NOMO-1 treated with dmso at 0.1 percent for 144 hours (cell line): ENCODE measurements around the gene IFIT2.
"Not testable (repeated sequence)": the region's sequence is repeated elsewhere in the genome, so short reads cannot be mapped to it uniquely, and the experiment has no call there.

Experiments used
- DNase-seq: peaks from one replicate; lab custom pipeline; 2025; ENCODE audit not compliant: unreplicated experiment; lab: John Stamatoyannopoulos, UW

The IFIT2 gene, protein sequence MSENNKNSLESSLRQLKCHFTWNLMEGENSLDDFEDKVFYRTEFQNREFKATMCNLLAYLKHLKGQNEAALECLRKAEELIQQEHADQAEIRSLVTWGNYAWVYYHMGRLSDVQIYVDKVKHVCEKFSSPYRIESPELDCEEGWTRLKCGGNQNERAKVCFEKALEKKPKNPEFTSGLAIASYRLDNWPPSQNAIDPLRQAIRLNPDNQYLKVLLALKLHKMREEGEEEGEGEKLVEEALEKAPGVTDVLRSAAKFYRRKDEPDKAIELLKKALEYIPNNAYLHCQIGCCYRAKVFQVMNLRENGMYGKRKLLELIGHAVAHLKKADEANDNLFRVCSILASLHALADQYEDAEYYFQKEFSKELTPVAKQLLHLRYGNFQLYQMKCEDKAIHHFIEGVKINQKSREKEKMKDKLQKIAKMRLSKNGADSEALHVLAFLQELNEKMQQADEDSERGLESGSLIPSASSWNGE

DNA sequence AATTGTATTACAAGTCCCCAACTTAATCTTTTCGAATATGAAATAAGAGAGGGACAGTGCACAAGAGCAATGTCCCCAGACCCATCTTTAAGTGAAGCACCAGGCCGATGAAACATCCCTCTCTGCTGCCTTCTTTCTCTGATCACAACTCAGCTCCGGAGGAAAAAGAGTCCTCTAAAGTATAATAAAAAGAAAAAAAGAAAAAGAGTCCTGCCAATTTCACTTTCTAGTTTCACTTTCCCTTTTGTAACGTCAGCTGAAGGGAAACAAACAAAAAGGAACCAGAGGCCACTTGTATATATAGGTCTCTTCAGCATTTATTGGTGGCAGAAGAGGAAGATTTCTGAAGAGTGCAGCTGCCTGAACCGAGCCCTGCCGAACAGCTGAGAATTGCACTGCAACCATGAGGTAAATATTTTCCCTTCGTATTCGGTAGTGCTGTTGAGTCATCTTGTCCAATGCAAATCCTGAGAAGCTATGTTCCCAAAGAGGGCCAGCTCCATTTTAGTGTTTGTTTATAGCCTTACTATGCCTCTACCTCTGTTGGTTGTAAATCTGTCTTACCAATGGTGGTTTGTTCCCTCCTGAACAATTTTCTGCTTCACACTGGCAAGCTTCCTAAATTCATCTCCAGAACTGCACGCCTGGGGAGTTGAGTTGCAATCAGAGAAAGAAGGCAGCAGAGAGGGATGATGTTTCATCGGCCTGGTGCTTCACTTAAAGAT, at the start of gene IFIT2:
IFIT2 (plus strand) TSS at position 326 of the 725 bp plus-strand sequence; CDS start at position 404, 78 bp downstream.
- DNase-seq = peak; percentile 77

GRCh38 chr10:89252225-89252585, 49.6 kb upstream of the IFIT2 start:
- DNase-seq = no peak

GRCh38 chr10:89255091-89255579, 46.7 kb upstream of the IFIT2 start:
- not testable (repeated sequence) for DNase-seq

DNA sequence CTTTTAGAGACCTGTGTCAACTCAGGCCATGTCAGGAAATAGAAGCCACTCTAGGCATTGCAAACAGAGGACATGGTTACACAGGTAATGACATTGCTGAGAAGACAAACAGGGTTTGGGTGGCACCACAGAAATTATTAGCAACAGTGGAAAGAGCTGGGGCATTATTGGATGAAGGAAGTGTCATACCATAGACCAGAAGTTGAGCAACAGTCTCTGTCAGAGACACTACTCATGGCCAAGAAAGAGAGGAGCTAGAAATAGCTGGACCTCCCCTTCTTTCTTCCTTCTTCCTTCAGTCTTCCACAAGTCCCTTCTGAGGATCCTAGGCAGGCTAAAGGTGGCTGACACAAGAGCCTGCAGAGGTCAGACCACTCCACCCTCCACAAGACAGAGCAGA, 46.1 kb upstream of the IFIT2 start:
- DNase-seq = peak; percentile 28

- peak; percentile 44 for DNase-seq
Observed at GRCh38 chr10:89256340-89256739, 45.5 kb upstream of the IFIT2 start.

GRCh38 chr10:89256962-89257361, 44.9 kb upstream of the IFIT2 start:
- DNase-seq = no peak

GRCh38 chr10:89257581-89257980, 44.3 kb upstream of the IFIT2 start:
- DNase-seq = no peak

DNA sequence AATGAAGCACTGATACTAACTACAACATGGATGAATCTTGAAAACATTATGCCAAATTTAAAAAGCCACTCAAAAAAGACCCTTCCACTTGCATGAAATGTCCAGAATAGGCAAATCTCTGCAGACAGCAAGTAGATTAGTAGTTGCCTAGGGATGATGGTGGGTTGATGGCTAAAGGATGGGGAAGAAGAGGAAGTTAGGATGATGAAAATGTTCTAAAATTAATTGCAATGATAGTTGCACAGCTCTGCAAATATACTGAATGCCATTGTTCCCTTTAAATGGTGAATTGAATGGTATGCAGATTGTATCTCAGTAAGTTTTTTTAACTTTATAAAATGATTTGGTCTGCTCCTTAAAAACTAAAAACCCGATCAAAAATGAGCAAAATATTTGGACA, 43.0 kb upstream of the IFIT2 start:
- peak; percentile 4 for DNase-seq

GRCh38 chr10:89262086-89263051, 39.5 kb upstream of the IFIT2 start:
- DNase-seq = no peak

DNA sequence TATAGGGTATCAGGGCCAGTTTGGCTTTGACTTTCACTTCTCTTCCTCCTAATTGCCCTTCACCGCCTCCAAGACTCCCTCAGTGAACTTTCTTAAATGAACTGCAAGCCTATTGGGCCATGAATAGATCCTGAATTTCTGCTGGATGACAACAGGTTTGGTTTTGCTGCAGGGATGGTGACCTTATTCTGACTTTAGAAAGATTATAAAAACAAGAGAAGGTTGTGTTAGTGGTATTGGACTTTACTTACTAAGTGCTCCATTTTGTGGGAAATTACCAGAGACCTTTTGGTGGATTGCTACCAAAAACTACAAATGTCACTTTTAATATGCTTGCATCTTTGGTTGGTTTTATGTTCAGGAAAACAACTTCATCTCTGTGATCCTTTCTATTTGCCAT, 38.8 kb upstream of the IFIT2 start:
- DNase-seq = no peak

DNA sequence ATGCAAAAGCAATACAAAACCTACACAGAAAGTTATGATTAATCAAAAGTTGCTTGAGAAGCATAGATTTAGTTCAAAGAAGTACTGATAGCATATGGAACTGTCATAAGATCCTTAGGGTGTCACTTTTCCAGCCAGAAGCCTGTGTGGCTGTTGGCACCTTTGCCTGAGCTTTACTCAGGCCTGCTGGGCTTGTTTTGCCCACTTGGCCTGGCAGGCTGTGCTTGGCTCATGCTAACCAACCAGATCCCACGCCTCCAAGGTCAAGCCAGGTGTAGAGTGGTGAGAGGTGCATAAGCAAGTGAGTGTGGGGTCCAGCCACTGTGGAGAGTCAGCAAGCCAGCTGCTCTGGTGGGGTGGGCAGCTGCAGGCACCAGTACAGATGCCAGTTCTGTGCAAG, 38.3 kb upstream of the IFIT2 start:
- DNase-seq = no peak

DNA sequence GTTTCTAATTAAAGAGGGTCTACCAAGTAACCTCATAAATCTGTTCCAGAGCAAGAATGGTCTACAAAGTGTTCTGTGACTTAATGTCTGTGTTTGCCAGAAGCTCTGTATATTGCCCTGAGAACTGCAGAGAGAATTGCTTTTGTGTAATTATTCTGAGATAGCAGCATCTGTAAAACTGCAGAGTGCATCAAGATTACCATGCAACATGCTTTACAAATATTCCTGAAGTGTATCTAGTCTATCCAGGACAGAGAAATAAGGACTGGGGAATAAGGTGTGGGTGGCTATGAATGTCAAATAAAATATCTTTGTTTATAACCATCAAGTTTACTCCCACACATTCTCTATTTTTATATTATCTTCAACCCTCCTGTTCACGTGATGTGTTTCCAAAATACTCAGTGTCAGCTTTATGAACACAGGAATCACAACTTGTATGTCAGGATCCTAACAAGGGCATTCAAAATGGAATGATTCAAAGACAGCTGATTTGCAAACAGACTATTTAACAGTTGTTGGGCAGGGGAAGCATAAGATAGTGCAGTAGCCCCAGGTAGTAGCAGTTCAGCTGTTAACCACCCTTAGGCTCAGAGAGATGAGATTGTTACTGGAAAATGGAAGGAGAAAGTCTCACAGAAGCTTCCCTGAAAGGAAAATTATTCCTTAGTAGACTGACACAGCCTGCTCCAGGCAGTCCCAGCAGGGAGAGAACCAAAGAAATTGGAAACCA, 35.0 kb upstream of the IFIT2 start:
- no peak for DNase-seq

DNA sequence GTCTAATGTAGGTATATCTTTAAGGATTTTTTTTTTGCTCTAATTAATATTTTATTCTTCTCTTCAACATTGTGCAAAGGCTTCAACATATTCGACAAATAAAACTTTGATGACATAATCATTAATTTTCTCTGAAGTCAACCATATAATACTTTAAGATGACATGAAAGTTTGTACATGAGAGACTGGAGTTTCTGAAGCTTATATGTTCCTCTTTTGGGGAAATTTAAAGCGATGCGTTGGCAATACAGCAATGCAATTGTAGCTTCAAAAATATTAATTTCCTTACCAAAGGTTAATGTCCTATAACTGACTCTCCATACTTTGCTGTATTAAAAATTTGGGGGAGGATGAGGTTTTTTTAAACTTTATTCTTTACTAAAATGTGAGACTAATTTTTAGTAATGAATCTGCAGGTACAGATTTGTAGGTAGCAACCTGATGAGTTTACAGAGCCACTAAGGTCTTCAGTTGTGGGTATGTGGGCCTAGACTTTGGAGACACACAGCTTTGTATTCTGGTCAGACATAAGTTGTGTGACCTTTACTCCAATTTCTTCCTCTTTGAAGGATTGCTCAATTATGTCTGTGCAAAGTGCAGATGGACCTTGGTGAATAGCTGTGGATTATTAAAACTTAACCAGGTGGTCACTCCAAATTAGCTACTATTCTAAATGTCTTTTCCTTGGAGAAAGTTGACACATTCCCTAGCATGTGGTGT, 32.3 kb upstream of the IFIT2 start:
- no peak for DNase-seq

GRCh38 chr10:89270153-89270483, 31.7 kb upstream of the IFIT2 start:
- DNase-seq = no peak

- no peak for DNase-seq
Observed at GRCh38 chr10:89271532-89271931, 30.3 kb upstream of the IFIT2 start.

GRCh38 chr10:89273680-89274079, 28.2 kb upstream of the IFIT2 start:
- DNase-seq = no peak

- no peak for DNase-seq
Observed at GRCh38 chr10:89274928-89275327, 26.9 kb upstream of the IFIT2 start.

DNA sequence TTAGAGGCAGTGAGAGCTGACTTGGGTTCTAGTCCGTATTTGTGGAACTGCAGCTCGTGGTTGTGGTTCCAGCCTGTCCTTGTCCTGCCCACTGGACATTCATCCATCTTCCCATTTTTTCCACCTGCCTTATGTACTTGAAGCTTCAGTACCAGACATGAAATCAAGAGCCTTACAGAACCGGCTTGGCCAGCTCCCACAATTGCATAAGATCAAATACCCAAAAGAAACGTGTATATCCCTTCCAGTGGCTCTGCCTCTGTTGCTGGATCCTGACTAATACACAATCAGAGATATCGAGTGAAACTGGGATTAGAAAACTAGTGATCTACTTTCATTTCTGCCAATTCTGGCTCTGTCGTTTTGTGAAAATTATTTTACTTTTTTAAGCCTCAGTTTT, 26.5 kb upstream of the IFIT2 start:
- DNase-seq = no peak

GRCh38 chr10:89278034-89278535, 23.8 kb upstream of the IFIT2 start:
- no peak for DNase-seq
